Fibroblast of the aortic adventitia (primary cell): Measurements from ENCODE around the gene NR4A1. TPM values are rescaled to one million over a fixed set of nuclear protein-coding genes. Genes with fewer than 3 reads are reported as not detected.

ENCODE experiments used
- DNase-seq: peaks from one replicate; pipeline ENCODE4 v3.0.0-alpha.2; 2010; ENCODE audit warnings: low read depth
- H3K4me3 ChIP-seq: 2 replicates; pipeline ENCODE4 v1.5.1; 2011; ENCODE audit warnings: low read depth, mild to moderate bottlenecking, control low read depth, low read length, moderate library complexity
- CTCF ChIP-seq: IDR thresholded peaks from 2 replicates; pipeline ENCODE4 v1.5.1; 2011; ENCODE audit warnings: mild to moderate bottlenecking, low read length, control low read depth, inconsistent platforms; ENCODE audit not compliant: insufficient read depth
- total RNA-seq: library from RNA; depleted of rRNA; stranded (reverse); fragments of >200 nt; gene quantifications from 2 replicates; pipeline ENCODE4 v1.2.3, GENCODE V29; 2012; ENCODE audit warnings: low replicate concordance

NR4A1 gene
- total RNA-seq, 1 donor, result 3.9 TPM

- no peak overlapping the region for H3K4me3 ChIP-seq
- DNase-seq, result no peak
Observed at GRCh38 chr12:52080403-52081251, 29.4 kb downstream of the NR4A1 start.

GRCh38 chr12:52081263-52081733, 30.1 kb downstream of the NR4A1 start:
- no peak for DNase-seq
- H3K4me3 ChIP-seq, result no peak overlapping the region
- no peak for TF ChIP-seq CTCF

More at GRCh38 chr12:52080403-52081251, 29.4 kb downstream of the NR4A1 start:
- no peak for TF ChIP-seq CTCF

GRCh38 chr12:52082026-52082668, 30.9 kb downstream of the NR4A1 start:
- no peak overlapping the region for H3K4me3 ChIP-seq
- DNase-seq, result peak; percentile 79
- no peak for TF ChIP-seq CTCF

- TF ChIP-seq CTCF, result no peak
- DNase-seq, result no peak
- no peak overlapping the region for H3K4me3 ChIP-seq
Observed at GRCh38 chr12:52082669-52082987, 31.4 kb downstream of the NR4A1 start.

GRCh38 chr12:52082988-52083637, 31.9 kb downstream of the NR4A1 start:
- peak; percentile 71 for DNase-seq
- no peak overlapping the region for H3K4me3 ChIP-seq
- TF ChIP-seq CTCF, result peak; percentile 99

- no peak for TF ChIP-seq CTCF
- no peak for DNase-seq
- no peak overlapping the region for H3K4me3 ChIP-seq
Observed at GRCh38 chr12:52083638-52083996, 32.4 kb downstream of the NR4A1 start.
